GM08714 (cell line): ENCODE results near the gene STRBP.

Experiments used
- H3K4me3 ChIP-seq: fragments of 200-500 bp; sonication (Bioruptor generic); 2 replicates; pipeline ENCODE4 v1.5.1; 2014; ENCODE audit warnings: mild to moderate bottlenecking, low read length, inconsistent platforms
- ZNF274 ChIP-seq: IDR thresholded peaks from 2 replicates; pipeline ENCODE4 v1.6.1; 2012; ENCODE audit warnings: mild to moderate bottlenecking, low read depth, low read length

The STRBP gene

DNA sequence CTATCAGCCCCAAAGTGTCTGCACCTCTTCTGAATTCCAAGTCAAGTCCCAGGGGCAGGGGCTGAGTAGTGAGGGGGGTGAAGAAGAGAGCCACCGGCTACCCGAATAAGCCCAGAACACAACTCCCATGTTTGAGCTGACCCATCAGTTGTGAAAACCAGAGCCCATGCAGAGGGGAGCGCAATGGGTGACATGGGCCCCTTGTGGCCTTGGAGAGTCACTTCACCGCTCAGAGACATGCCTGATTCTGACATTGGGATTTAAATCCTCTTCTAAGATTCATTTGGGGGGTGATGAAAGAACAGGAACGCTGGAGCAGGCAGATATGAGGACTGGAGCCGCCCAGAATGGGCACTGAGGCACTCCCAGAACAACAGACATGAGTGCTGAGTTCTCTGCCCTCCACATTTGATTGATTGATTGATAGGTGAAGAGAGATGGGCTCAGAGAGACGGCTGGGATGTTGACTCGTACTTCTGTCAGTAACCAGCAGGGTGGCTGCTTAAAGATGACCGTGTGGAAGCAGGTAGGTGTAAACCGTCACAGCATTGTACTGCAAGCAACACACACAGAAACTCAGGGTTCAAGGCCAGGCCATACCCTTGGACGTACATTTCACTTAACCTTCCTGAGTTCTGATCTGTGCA is 160.6 kb downstream of the STRBP start:
- no peak for TF ChIP-seq ZNF274

DNA sequence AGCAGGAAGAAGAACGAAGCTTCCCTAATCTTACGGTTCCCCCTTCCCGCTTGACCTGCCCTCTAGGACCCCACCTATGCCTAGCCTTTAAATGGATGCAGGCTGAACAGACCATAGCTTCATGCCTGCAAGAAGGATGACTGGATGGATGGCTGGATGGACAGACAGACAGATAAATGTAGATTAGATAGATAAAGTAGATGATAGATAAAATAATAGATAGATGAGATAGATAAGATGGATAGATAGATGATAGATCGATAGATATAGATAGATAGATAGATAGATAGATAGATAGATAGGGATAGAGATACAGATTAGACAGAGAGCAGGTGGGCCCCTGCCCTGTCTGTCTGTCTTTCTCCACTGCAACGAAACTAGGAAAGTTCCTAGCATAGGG is 162.9 kb downstream of the STRBP start:
- no peak for TF ChIP-seq ZNF274
- H3K4me3 ChIP-seq, result no peak overlapping the region

More for the DNA sequence above, 160.6 kb downstream of the STRBP start:
- no peak overlapping the region for H3K4me3 ChIP-seq

DNA sequence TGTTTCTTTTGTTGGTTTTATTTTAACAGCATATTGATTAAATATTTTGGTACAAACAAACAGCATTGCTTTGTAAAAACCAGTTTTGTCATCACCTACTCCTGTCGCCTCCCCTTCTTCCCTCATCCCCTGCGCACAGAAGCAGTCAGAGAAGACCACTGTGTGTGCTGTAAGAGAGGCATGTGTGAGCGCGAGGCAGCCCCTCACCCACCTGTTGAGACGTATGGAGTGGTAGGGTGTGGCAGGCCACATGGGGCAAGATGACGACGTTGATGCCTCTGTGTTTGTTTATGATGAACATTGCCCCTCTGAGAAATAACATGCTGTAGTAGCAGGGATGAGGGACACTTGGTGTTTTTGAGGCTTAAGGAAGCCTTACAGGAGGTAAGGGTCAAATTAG is 163.6 kb downstream of the STRBP start:
- TF ChIP-seq ZNF274, result no peak
- H3K4me3 ChIP-seq, result no peak overlapping the region

DNA sequence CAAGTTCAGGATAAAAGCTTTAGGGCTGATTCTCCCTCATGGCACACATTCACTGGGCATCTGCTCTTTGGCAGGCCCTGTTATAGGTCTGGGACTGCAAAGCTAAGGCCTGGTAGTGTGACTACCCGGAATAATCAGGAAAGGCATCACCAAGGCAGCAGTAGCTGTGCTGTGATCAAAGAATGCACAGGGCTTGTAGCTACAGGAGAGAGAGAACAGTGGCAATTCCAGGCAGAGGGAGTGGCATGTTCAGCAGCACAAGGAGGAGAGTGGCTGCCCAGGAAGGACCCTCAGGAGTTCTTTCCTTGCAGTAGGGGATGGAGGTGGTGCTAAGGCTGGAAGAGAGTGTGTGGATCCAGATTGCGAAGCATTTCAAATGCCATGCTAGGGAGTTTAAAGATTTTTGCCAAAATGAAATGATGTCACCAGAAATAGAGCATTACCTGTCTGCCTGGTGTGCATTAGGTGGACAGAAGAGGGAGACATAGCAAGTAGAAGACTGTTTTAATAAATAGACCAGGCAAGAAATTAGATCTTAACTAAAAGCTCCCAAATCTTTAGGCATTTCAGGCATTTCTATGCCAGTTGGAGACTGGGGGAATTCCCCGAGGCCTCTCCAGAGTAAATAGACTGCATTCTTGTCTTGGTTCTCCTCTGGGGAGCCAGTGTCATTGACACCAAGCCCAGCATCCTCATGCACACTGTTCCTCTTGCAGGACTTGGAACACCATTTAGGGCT is 165.8 kb downstream of the STRBP start:
- no peak overlapping the region for H3K4me3 ChIP-seq
- no peak for TF ChIP-seq ZNF274

DNA sequence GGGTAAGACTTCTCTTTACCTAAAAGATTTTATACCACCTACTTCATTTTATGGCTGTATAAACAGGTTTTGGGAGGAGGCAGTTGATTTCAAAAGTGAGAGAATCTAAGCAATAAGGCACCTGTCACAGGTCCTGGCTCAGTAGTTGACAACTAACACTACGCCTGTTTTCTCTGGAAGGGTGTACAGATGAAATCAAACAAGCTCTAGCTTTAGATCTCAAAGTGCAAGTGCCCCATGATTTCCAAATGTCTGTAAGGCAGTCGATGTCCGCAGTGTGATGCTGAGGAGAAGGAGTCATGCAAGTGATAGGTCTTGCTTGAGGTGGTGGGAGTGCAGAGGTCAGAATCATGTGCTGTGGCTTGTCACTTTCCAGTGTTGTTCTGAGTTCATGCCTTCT is 168.8 kb downstream of the STRBP start:
- no peak for TF ChIP-seq ZNF274
- no peak overlapping the region for H3K4me3 ChIP-seq

DNA sequence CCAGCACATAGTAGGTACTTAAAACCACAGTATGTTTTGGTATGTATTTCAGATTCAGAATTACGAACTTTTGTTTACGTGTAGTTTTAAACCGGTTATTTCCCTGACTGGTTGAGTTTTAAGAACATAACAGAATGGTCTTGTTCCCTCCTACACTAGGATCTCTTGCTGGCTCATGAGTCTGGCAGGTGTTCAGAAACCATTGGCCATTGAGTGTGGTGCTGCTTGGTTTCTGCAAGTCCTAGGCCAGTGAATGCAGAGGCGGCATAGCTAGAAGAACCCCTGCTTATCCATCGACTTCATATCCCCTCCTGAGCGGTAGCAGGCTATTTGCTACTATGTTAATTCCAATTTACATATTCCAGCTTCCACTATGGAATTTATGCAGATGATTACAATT is 169.3 kb downstream of the STRBP start:
- TF ChIP-seq ZNF274, result no peak
- no peak overlapping the region for H3K4me3 ChIP-seq

DNA sequence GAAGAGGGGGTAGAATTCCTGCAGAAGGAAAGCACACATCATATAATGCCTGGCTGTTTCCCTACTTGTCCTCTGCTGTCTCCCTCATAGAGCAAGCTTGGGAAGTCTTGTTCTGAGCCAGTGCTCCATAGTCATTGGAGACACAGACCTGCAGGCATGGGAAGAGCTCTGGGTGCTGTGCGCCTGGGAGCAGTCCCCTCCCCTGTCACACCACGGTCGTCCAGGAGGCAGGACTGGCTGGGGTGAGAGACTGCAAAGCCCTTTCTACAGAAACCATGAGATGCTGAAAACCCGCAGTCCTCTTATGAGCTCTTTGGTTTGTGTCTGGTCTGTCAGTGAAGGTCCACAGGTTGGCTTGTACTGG is 170.3 kb downstream of the STRBP start:
- H3K4me3 ChIP-seq, result no peak overlapping the region
- no peak for TF ChIP-seq ZNF274

DNA sequence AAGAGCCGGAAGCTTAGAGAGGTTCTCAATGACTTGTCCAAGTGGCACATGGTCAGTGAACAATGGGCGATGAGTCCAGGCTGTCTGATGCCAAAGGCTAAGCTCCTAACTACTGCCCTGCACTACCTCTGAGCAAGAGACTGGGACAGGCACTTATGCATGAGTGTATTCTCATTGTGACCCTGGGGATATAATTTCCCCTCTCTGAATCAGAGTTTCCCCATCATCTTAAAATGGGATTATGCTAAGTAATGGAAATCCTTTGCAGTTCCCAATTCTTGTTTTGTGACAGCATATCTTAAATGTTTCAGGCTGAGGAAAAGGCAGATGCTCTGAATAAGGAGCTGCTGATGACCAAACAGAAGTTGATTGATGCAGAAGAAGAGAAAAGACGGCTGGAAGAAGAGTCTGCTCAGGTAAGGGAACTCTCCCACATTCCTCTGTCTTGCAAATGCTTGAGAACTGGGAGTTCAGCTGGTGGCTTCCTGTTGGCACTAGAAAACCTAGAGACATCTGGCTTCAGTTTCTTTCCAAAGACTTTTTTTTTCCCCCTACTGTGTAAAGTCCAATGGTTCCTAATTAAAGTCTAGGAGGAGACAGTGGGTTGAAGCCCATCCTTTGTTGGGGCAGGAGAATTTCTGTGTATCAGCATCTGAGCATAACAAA is 170.8 kb downstream of the STRBP start:
- H3K4me3 ChIP-seq, result no peak overlapping the region
- no peak for TF ChIP-seq ZNF274

DNA sequence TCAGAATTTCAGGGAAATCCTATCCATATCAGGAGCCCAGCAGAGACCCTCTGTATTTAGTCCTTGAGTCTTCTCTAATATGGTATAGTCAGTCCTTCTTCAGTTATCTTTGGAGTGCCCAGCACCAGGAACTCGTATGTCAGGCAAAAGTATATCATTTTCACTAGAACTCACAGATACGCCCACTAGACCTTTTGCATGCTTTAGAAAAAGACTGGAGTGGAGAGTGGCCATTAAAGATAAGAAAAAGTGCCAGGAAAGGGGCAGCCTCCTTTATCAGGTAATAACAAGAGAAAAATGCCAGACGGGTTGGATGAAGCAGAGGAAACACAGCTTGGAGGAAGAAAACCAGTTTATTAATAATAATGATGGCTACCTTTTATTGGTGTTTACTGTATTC is 171.4 kb downstream of the STRBP start:
- TF ChIP-seq ZNF274, result no peak
- H3K4me3 ChIP-seq, result no peak overlapping the region

DNA sequence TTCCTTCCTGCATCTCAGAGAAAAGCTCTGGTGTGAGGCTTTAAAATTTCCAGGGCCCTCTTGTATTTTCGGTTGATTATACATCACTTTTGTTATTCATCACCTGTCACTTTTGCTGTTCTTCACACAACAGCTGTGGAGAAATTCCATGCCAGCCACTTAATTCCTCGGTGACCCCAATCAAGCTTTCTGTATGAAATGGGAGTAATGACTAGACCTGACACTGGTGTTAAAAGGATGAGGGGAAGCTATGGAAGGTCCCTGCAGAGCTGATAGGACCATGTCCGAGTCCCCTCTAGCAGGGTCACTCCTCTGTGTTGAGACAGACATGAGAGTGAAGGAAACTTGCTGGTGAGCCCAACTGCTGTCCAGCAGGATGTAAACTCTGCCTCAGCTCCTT is 175.2 kb downstream of the STRBP start:
- H3K4me3 ChIP-seq, result no peak overlapping the region

DNA sequence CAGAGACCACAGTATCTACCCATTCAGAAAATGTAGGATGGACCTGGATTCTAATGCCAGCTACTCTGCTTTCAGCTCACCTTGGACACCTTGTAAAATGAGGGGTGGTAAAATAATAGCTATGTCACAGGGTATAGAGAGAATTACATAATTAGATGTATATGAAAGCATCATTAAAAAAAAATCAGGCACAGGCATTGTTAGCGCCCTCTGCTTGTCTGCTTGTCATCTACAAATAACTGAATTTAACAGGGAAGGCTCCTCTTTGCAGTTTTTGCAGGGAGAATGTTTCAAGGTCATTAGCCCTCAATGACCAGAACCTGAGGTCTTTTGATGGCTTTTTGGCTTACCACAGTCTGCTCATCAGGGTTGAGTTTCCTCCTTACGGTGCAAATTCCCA is 176.9 kb downstream of the STRBP start:
- TF ChIP-seq ZNF274, result no peak
- no peak overlapping the region for H3K4me3 ChIP-seq

More for the DNA sequence above, 175.2 kb downstream of the STRBP start:
- TF ChIP-seq ZNF274, result no peak

DNA sequence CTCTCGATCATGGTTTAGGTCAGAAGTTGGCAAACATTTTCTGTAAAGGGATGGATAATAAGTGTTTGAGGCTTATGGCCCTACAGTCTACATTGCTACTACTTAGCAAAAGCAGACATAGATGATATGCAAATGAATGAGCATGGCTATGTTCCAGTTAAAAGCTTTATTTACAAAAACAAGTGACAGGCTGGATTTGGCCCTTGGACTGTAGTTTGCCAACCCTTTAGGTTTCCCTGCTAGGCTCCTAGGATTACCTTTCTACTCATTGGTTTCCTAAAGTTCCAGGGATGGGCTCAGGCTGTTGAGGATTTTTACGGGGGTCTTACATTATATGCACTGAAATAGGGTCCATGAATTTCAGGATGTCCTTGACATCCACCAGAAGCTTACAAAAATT is 177.4 kb downstream of the STRBP start:
- TF ChIP-seq ZNF274, result no peak
- no peak overlapping the region for H3K4me3 ChIP-seq

DNA sequence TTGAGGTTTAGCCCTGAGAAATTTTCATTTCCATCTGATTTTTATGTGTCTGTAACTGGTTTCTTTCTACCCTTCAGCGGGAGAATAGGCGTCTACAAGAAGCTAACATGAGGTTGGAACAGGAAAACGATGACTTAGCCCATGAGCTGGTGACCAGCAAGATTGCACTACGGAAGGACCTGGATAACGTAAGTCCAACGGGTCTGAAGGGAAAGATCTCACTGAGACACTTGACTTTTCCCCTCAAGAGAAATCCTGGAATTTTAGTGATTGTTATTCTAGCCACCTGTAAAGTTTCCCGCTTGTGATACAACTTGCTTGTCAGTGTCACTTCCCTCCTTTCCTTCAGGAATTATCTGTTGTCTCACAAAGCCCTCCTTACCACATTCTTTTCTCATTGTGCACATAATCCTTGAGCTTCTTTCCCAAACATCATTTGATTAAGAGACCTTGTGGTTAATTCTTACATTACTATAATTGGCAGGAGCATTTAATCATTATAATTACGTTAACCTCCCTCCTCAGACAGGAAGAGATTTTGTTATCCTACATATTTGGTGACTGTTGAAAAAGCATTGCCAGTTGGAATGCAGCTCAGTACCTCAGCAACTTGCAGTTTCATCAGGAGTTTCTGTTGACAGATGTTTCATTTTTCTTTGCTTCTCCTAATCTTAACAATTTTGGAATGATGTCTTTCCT is 178.0 kb downstream of the STRBP start:
- H3K4me3 ChIP-seq, result no peak overlapping the region
- no peak for TF ChIP-seq ZNF274

DNA sequence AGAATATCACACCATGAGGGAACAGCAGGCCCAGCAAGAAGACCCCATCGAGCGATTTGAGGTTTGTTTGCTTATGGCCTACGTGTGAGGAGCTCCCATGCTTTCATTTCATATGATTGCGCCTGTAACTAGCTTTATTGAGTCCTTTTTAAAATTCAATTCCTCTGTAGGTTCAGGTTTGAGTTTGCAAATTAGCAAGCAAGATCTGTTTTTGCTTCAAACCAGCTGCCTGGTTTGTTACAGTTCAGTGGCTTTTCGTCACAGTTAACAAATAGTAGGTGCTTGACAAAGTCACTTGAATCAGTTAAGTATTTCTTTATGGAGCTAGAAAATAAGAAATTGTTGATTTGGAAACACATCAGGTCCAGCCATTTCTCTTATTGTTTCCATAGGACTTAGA is 178.6 kb downstream of the STRBP start:
- TF ChIP-seq ZNF274, result no peak
- H3K4me3 ChIP-seq, result no peak overlapping the region

DNA sequence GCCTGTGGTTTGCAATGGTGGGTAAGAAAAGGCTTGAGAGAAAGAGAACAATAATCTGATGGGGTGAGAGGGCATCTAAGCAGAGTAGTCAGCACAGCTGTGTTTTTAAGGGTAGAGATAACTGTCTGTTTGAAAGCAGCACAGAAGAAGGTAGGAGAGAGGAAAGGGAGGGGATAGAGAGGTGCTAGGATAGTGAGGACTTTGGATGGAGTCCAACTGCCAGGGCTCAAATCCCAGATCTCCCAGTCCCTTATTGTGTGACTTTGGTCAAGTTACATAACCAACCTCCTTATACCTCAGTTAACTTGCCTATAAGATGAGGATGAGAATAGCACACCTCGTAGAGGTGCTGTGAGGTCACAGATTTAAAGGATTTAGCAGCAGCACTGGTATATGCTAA is 179.3 kb downstream of the STRBP start:
- no peak overlapping the region for H3K4me3 ChIP-seq
- TF ChIP-seq ZNF274, result no peak
